Measurements from ENCODE around the gene P2RX3. TPM values are rescaled to one million over a fixed set of nuclear protein-coding genes. Genes with fewer than 3 reads are reported as not detected.
"Not testable (repeated sequence)": the region's sequence is repeated elsewhere in the genome, so short reads cannot be mapped to it uniquely, and the experiment has no call there.

Gene P2RX3
- polyA plus RNA-seq, 3 donors, result 0.42 to 0.76 (median 0.76) TPM

GRCh38 chr11:57348052-57348451 is 9.9 kb downstream of the P2RX3 start:
- no peak for DNase-seq (ENCODE audit: low read depth in 3 of 3, low spot score in 2 of 3)

GRCh38 chr11:57348636-57349313 is 10.6 kb downstream of the P2RX3 start:
- DNase-seq (ENCODE audit: low read depth in 3 of 3, low spot score in 2 of 3), result no peak

- DNase-seq (ENCODE audit: low read depth in 3 of 3, low spot score in 2 of 3), result no peak
Measured at GRCh38 chr11:57349491-57350274, 11.5 kb downstream of the P2RX3 start.

- no peak for DNase-seq (ENCODE audit: low read depth in 3 of 3, low spot score in 2 of 3)
Measured at GRCh38 chr11:57353036-57353435, 14.9 kb downstream of the P2RX3 start.

GRCh38 chr11:57353446-57353845 is 15.3 kb downstream of the P2RX3 start:
- no peak for DNase-seq (ENCODE audit: low read depth in 3 of 3, low spot score in 2 of 3)

GRCh38 chr11:57353852-57354251 is 15.7 kb downstream of the P2RX3 start:
- DNase-seq (ENCODE audit: low read depth in 3 of 3, low spot score in 2 of 3), result no peak

GRCh38 chr11:57354699-57355098 is 16.5 kb downstream of the P2RX3 start:
- no peak for DNase-seq (ENCODE audit: low read depth in 3 of 3, low spot score in 2 of 3)

- DNase-seq (ENCODE audit: low read depth in 3 of 3, low spot score in 2 of 3), result no peak
Measured at GRCh38 chr11:57356268-57356667, 18.1 kb downstream of the P2RX3 start.

- DNase-seq (ENCODE audit: low read depth in 3 of 3, low spot score in 2 of 3), result no peak
Measured at GRCh38 chr11:57357310-57357709, 19.2 kb downstream of the P2RX3 start.

- DNase-seq (ENCODE audit: low read depth in 3 of 3, low spot score in 2 of 3), result no peak
Measured at GRCh38 chr11:57357856-57358255, 19.7 kb downstream of the P2RX3 start.

GRCh38 chr11:57358543-57358961 is 20.4 kb downstream of the P2RX3 start:
- DNase-seq (ENCODE audit: low read depth in 3 of 3, low spot score in 2 of 3), result no peak

- no peak for DNase-seq (ENCODE audit: low read depth in 3 of 3, low spot score in 2 of 3)
Measured at GRCh38 chr11:57358991-57359390, 20.8 kb downstream of the P2RX3 start.

GRCh38 chr11:57359396-57359795 is 21.2 kb downstream of the P2RX3 start:
- DNase-seq (ENCODE audit: low read depth in 3 of 3, low spot score in 2 of 3), result no peak

GRCh38 chr11:57359896-57360690 is 21.9 kb downstream of the P2RX3 start:
- no peak for DNase-seq (ENCODE audit: low read depth in 3 of 3, low spot score in 2 of 3)

- DNase-seq (ENCODE audit: low read depth in 3 of 3, low spot score in 2 of 3), result no peak
Measured at GRCh38 chr11:57360991-57361390, 22.8 kb downstream of the P2RX3 start.

- DNase-seq (ENCODE audit: low read depth in 3 of 3, low spot score in 2 of 3), result not testable (repeated sequence)
Measured at GRCh38 chr11:57361420-57361819, 23.3 kb downstream of the P2RX3 start.

GRCh38 chr11:57361926-57362325 is 23.8 kb downstream of the P2RX3 start:
- DNase-seq (ENCODE audit: low read depth in 3 of 3, low spot score in 2 of 3), result no peak

- DNase-seq (ENCODE audit: low read depth in 3 of 3, low spot score in 2 of 3), result no peak
Measured at GRCh38 chr11:57363131-57364080, 25.3 kb downstream of the P2RX3 start.

GRCh38 chr11:57364851-57365660 is 26.9 kb downstream of the P2RX3 start:
- DNase-seq (ENCODE audit: low read depth in 3 of 3, low spot score in 2 of 3), result no peak

Measured in right renal cortex interstitium (tissue), 3 donors.